Fibroblast of peridontal ligament (primary cell): Measurements from ENCODE around the gene ACTL7A.
"Not testable (repeated sequence)": the region's sequence is repeated elsewhere in the genome, so short reads cannot be mapped to it uniquely, and the experiment has no call there.

ENCODE experiments used
- DNase-seq: peaks from one replicate; pipeline ENCODE4 v3.0.0-alpha.2; 2010; ENCODE audit errors: extremely low read depth

ACTL7A gene

DNA sequence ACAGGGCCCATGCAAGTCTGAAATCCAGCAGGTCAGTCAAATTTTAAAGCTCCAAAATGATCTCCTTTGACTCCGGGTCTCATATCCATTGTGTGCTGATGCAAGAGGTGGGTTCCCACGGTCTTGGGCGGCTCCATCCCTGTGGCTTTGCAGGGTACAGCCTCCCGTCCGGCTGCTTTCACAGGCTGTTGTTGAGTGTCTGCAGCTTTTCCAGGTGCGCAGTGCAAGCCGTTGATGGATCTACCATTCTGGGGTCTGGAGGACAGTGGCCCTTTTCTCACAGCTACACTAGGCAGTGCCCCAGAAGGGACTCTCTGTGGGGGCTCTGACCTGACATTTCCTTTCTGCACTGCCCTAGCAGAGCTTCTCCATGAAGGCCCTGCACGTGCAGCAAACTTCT is 13.8 kb upstream of the ACTL7A start:
- DNase-seq: not testable (repeated sequence)

DNA sequence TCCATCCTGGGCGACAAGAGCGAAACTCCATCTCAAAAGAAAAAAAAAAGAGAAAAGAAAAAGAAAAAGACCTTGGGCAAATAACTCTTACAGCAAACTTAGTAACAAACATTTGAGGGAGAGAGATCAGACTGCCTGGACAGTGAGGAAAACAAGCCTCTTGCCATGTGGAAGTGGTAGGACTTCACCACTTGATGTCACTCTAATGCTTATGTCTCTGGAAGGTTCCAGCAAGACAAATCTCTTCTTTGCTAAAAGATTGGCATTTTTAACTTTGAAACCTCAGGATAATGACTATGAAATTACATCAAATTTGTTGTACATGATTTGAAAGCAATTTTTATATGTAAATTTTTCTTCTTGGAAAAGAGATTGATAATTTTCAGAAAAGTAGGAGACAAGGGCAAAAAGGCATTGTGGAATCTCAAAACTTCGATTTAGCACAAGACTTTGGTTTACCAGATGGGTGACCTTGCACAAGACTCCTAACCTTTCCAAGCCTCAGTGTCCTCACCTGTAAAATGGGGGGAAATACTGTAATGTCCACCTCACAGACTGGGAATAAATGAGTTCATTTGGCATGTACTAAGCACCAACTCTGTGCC is 11.7 kb upstream of the ACTL7A start:
- DNase-seq: peak; percentile 60

DNA sequence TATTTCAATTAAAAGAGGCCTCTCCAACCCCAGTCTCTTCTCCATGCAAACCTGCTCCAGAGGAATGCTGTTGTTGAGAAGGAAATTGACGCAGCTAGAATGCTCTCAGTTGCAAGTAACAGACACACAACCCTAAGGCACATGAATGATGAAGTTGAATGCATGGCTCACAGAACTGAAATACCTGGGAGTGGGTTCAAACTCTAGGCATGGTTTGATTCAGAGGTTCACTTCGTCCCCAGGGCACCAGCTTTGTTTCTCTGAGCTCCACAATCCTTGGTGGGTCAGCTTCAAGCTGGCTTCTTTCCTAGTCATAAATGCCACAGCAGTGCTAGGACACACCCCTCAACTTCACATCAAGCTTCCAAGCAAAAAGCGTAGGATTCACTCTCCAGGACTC is 10.9 kb upstream of the ACTL7A start:
- no peak for DNase-seq

DNA sequence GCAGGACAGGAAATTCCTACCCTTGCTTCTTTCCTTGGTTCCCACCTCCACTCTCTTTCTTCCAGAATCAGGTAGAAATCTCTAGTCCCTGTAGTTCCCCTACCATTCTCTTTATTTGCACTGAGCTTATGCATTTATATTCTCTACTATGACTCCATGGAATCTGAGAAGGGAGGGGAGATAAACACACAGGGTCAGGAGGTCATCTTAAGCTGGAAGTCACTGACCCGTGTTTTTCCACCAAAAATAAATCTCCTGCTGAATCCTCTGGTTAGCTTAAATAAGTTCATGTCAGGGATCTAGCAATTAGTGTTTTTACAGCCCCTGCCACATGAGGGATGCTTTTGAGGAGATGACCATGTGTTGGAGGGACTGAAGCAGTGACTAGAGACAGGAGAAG is 10.0 kb upstream of the ACTL7A start:
- no peak for DNase-seq

DNA sequence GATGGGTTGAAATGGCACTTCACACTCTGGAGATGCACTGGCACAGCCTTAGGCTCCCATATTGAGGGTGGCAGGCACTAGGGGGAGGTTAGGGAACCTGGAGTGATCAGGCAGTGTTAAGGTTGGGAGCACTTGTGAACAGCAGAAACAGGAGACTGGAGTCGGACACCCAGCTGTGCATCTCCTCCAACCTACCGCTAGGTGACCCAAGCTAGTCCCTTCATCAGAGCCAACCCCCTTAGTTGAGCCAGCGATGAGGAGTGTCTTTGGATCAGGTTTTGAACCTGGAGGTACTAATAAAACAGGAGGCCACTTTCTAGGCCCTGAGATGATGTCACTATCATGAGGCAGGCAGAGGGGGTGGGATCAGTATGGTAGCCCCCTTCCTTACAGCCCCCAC is 8.0 kb upstream of the ACTL7A start:
- DNase-seq: no peak

- DNase-seq: no peak
Observed at GRCh38 chr9:108854641-108855528, 7.2 kb upstream of the ACTL7A start.

DNA sequence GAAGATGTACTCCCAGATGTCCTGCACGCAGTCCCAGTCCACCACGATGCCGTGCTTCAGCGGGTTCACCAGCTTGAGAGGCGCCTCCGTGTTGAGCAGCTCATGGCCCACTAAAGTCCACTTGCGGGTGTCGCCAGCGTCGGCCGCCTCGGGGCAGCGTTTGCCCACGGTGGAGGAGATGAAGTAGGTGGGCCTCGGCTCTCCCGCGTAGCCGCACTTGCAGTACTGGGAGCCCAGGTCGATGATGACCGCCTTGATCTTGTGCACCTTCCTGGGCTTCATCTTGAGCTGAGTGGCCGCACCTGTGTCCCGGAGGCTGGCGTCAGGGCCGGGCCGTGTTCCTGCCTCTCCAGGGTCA is 6.6 kb upstream of the ACTL7A start:
- DNase-seq: no peak

- no peak for DNase-seq
Observed at GRCh38 chr9:108855888-108856287, 6.2 kb upstream of the ACTL7A start, which contains the start of gene ACTL7B. Gene ACTL7B (minus strand): TSS chr9:108855986. CDS start chr9:108855930, 56 bp downstream.

DNA sequence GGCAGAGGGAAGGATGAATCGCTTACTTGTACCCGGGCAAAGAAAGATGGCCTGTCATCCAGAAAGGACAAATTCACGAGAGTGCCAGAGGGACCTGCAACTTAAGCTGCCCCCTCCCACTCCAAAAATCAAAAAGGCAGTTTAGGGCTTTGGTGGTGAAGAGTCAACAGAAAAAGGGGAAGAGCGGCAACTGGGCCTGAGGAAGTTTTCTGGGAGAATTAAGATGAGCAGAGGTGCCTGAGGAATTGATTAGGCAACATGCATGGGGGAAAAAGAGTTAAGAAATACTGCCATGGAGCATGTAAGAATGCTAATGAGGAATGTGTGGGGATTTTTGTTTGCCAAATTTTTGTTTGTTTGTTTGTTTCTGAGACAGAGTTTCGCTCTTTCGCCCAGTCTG is 4.5 kb upstream of the ACTL7A start:
- no peak for DNase-seq

DNA sequence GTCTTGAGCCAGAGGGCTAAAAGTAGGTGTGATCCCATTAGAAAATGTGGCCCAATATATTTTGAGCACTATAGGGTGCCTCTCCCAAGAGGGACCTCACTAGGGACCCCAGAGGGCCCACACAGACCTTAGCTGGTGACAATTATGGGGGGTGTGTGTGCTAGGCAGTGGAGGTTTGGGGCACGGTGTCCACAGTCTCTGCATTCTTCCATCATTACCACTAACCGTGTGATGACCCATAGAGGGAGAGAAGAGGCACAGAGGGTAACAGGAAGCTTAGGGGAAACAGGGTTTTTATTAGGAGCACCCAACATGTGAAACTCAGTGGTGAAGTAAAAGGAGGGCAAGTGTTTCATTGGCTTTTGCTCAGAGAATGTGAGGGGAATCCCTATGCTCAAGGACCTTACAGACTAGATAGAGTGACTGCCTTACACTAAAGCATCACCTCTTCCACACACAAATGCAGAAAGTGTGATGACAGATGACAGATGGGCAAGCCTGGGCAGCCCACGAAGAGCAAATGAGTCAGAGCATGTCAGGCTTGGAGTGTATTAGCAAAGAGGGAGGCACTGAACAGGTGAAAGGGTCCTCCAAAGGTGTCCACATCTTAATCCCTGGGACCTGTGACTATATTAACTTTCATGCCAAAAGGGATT is 2.5 kb upstream of the ACTL7A start:
- DNase-seq: no peak

DNA sequence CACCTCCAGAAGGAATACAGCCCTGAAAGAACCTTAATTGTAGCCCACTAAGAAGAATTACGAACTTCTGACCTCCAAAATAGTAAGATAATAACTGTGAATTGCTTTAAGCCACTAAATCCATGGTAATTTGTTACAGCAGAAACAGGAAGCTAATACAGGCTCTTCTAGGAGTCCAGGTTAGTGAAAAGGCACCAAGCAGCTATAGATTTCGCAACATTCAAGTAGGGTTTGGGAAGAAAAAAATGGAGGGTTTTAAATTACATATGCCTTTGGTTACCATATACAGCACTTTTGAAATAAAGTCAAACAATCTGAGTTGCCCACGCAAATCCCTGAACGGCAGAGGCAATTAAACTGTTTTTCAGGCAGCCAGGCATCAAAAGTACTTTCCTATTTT is 1.7 kb upstream of the ACTL7A start:
- peak; percentile 35 for DNase-seq

DNA sequence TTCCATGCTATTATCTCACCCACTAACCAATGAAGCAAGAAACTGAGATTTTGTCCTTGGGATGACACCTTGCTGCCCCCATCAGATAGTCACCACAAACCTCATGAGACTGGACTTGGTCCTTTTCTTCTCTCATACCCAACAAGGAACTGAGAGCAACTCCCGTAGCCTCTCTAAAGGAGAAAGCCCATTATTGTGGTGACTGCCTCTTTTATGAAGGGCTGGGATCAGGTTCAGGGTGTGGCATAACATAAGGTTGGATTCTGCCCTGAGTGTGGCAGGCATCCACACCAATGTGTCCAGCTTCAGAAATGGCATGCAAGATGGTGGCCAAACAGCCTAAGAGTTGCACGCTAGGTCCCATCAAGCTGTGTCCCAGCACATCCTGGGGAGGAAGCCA is 1.3 kb upstream of the ACTL7A start:
- DNase-seq: no peak

DNA sequence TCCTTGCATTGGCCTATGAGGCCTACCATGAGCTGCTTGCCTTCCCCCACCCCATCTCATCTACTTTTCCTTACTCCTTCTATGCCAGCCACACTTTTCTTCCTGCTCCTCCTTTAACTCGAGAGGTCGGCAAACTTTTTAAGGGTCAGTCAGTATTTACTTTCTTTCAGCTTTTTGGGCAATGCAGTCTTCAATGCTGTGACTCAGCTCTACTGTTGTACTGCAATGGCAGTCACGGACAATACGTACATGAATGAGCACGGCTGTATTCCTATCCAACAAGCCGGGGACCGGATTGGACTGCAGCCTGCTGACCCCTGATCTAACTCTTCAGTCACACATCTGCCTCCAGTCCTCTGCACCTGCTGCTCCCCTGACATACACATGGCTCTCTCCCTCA is 602 bp upstream of the ACTL7A start:
- no peak for DNase-seq

GRCh38 chr9:108863891-108864290 is 1.8 kb downstream of the ACTL7A start:
- DNase-seq: no peak

- no peak for DNase-seq
Observed at GRCh38 chr9:108864446-108864845, 2.4 kb downstream of the ACTL7A start.

- DNase-seq: no peak
Observed at GRCh38 chr9:108865037-108865436, 3.0 kb downstream of the ACTL7A start.

GRCh38 chr9:108866001-108866420 is 3.9 kb downstream of the ACTL7A start:
- DNase-seq: no peak

DNA sequence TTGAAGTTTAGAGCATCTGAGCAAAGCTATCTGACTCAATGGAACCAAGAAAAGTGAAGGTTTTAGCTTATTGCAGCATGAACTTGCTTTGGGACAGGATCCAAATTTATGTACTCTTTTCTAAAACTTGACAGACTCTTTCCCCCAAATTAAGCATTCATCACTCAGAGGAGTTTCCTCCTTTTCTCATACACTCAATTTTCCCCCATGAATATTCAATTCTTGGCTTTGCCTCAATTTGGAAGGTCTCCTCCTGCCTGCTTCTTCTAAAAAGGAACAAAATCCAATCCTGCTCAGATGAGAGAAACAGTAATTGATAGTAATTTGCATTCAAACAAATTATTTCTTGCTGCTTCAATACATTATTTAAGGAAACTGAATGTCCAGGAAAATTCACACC is 5.0 kb downstream of the ACTL7A start:
- no peak for DNase-seq

DNA sequence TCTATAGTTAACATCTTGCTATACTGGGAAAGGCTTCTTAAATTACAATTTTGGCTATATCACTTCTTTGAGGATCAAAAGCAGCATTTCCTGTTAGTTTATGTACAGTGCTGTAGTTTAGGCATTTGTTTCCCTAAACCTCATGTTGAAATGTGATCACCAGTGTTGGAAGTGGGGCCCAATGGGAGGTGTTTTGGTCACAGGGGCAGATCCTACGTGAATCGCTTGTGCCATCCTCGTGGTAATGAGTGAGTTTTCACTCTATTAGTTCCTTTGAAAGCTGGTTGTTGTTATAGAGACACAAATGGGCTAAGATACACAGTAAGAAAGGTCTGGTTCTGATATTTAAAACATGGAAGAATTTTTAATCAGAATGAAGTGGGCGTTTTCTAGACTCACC is 5.8 kb downstream of the ACTL7A start:
- no peak for DNase-seq

DNA sequence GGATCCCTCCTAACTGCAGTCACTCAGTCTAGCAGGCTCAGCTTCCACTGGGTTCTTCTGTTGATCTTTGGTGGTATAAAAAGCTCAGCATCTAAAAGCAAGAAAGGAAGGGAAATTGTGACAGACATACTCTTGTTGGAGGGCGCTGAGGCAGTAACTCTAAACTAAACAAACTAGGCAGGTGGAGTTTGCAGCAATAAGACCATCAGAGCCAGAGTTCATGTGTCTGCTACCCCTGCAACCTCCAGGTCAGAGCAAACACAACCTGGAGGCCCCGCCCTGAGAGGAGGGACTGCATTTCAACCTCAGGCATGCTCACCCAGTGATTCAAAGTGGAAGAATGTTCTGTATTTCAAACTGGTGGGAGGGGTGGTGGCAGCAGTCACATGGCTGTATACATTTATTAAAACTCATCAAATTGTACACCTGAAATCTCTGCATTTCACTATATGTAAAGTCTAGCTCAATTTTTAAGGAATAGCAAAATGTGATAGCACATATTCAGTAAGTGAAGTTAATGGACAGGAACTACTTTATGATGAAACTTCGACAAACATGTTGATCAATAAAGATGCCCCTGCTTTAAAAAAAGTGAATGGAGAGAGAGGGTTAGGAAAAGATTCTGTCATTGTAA is 7.1 kb downstream of the ACTL7A start:
- DNase-seq: peak; percentile 17

GRCh38 chr9:108874058-108874788 is 12.2 kb downstream of the ACTL7A start:
- DNase-seq: no peak

DNA sequence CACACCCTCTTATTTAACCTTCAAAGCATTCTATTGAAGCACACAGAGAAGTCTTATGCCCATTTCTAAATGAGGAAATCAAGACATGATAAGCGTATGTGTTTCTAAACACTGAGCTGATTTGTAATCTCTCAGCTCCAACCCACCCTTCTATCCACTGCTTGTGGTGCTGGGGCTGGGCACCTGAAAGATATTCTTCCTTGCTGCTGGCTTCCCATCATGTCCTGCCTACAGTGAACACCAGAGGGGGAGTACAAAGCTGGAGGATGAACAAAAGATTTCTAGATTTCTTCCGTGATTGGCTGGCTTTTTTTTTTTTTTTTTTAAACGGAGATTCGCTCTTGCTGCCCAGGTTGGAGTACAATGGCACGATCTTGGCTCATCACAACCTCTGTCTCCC is 14.4 kb downstream of the ACTL7A start:
- DNase-seq: no peak
